Measurements from ENCODE around the gene JARID2. TPM values are rescaled to one million over a fixed set of nuclear protein-coding genes. Genes with fewer than 3 reads are reported as not detected.

Gene JARID2
- total RNA-seq, 1 donor from 2014 or later: 24.2 TPM

GRCh38 chr6:15500901-15501825, 255.3 kb downstream of the JARID2 start:
- H3K27me3 Mint-ChIP-seq (ENCODE audit: low read depth, unreplicated experiment): no peaks in the 10 kb centered on the region
- Histone ChIP-seq H3K9me3 (ENCODE audit: insufficient read depth, low read depth, low read length) (no peaks in the 10 kb centered on the region), H3K4me2 (ENCODE audit: low read length) (peak overlapping the region; percentile 61), H3K9ac (ENCODE audit: low read length) (no peak overlapping the region), H3K4me1 (ENCODE audit: insufficient read depth, low read length) (peaks cover 30% of the 10 kb centered on the region), H3K4me3 (ENCODE audit: insufficient read depth, low read depth, low read length) (no peak overlapping the region), H4K20me1 (ENCODE audit: insufficient read depth, low read length) (peaks cover 82% of the 10 kb centered on the region), H3K79me2 (ENCODE audit: insufficient read depth, low read length) (peaks cover 10% of the 10 kb centered on the region), H2AFZ (ENCODE audit: low read depth, low read length) (no peak overlapping the region), H3K27ac (ENCODE audit: low read depth, low read length) (no peak overlapping the region), H3K36me3 (ENCODE audit: insufficient read depth, low read length) (peaks cover 6% of the 10 kb centered on the region), H3K27me3 (ENCODE audit: insufficient read depth, low read length) (no peaks in the 10 kb centered on the region)
- peaks cover 32% of the 10 kb centered on the region for H3K4me1 Mint-ChIP-seq (ENCODE audit: low read depth, unreplicated experiment)
- no peaks in the 10 kb centered on the region for H3K9me3 Mint-ChIP-seq (ENCODE audit: unreplicated experiment)
- no peak for TF ChIP-seq EZH2 (IDR thresholded peaks at IDR 0.05; ENCODE audit: insufficient read depth, low read length)
- no peak for TF ChIP-seq CTCF (IDR thresholded peaks at IDR 0.05; ENCODE audit: insufficient read depth, low read depth, low read length)
- H3K36me3 Mint-ChIP-seq (ENCODE audit: low read depth, unreplicated experiment): peaks cover 28% of the 10 kb centered on the region
- H3K4me3 Mint-ChIP-seq (ENCODE audit: unreplicated experiment): no peak overlapping the region
- DNase-seq (ENCODE audit: low read depth) (no peak), FAIRE-seq (no peak)
- peak overlapping the region; percentile 47 for H3K27ac Mint-ChIP-seq (ENCODE audit: unreplicated experiment)

- Histone ChIP-seq H3K9me3 (ENCODE audit: insufficient read depth, low read depth, low read length) (no peaks in the 10 kb centered on the region), H3K9ac (ENCODE audit: low read length) (no peak overlapping the region), H3K79me2 (ENCODE audit: insufficient read depth, low read length) (peaks cover 17% of the 10 kb centered on the region), H3K36me3 (ENCODE audit: insufficient read depth, low read length) (peaks cover 9% of the 10 kb centered on the region), H3K4me1 (ENCODE audit: insufficient read depth, low read length) (peaks cover 30% of the 10 kb centered on the region), H3K4me2 (ENCODE audit: low read length) (peak overlapping the region; percentile 61), H2AFZ (ENCODE audit: low read depth, low read length) (no peak overlapping the region), H3K4me3 (ENCODE audit: insufficient read depth, low read depth, low read length) (no peak overlapping the region), H4K20me1 (ENCODE audit: insufficient read depth, low read length) (peaks cover 89% of the 10 kb centered on the region), H3K27ac (ENCODE audit: low read depth, low read length) (no peak overlapping the region), H3K27me3 (ENCODE audit: insufficient read depth, low read length) (no peaks in the 10 kb centered on the region)
- DNase-seq (ENCODE audit: low read depth): peak; percentile 70
- TF ChIP-seq EZH2 (IDR thresholded peaks at IDR 0.05; ENCODE audit: insufficient read depth, low read length) (no peak), CTCF (IDR thresholded peaks at IDR 0.05; ENCODE audit: insufficient read depth, low read depth, low read length) (no peak)
- Mint-ChIP-seq H3K4me3 (ENCODE audit: unreplicated experiment) (no peak overlapping the region), H3K36me3 (ENCODE audit: low read depth, unreplicated experiment) (peaks cover 34% of the 10 kb centered on the region), H3K9me3 (ENCODE audit: unreplicated experiment) (no peaks in the 10 kb centered on the region), H3K27me3 (ENCODE audit: low read depth, unreplicated experiment) (no peaks in the 10 kb centered on the region), H3K27ac (ENCODE audit: unreplicated experiment) (no peak overlapping the region), H3K4me1 (ENCODE audit: low read depth, unreplicated experiment) (peaks cover 35% of the 10 kb centered on the region)
- FAIRE-seq: no peak
These were observed 256.1 kb downstream of the JARID2 start for GRCh38 chr6:15501826-15502445.
